Smooth muscle cell (in vitro differentiated cells): ENCODE results near the gene TRAPPC5. TPM values are rescaled to one million over a fixed set of nuclear protein-coding genes. Genes with fewer than 3 reads are reported as not detected.
A peak's percentile ranks its signal among the peaks of the same experiment; 100 is the strongest.

Source experiments
- DNase-seq: peaks from one replicate; lab custom pipeline; 2025; ENCODE audit not compliant: unreplicated experiment; lab: John Stamatoyannopoulos, UW
- H2AFZ ChIP-seq: fragments of 200-600 bp; sonication (generic); 2 replicates; pipeline ENCODE4 v1.6.0; 2016; ENCODE audit warnings: antibody characterized with exemption, low read depth, mild to moderate bottlenecking
- H3F3A ChIP-seq: fragments of 200-600 bp; sonication (generic); 2 replicates; pipeline ENCODE4 v1.6.0; 2017; ENCODE audit warnings: antibody characterized with exemption, low read depth
- H3K27ac ChIP-seq: fragments of 200-600 bp; sonication (generic); 2 replicates; pipeline ENCODE4 v1.5.1; 2016; ENCODE audit warnings: low read depth, mild to moderate bottlenecking
- H3K27me3 ChIP-seq: fragments of 200-600 bp; sonication (generic); 2 replicates; pipeline ENCODE4 v1.6.1; 2016; ENCODE audit warnings: low read depth, mild to moderate bottlenecking
- H3K36me3 ChIP-seq: fragments of 200-600 bp; sonication (generic); 2 replicates; pipeline ENCODE4 v1.5.1; 2016; ENCODE audit warnings: low read depth
- H3K4me1 ChIP-seq: fragments of 200-600 bp; sonication (generic); 2 replicates; pipeline ENCODE4 v1.5.1; 2016; ENCODE audit warnings: low read depth
- H3K4me2 ChIP-seq: fragments of 200-600 bp; sonication (generic); 2 replicates; pipeline ENCODE4 v1.6.0; 2016; ENCODE audit warnings: mild to moderate bottlenecking
- H3K4me3 ChIP-seq: fragments of 200-600 bp; sonication (generic); 2 replicates; pipeline ENCODE4 v1.5.1; 2016; ENCODE audit warnings: mild to moderate bottlenecking
- H3K79me2 ChIP-seq: fragments of 200-600 bp; sonication (generic); 2 replicates; pipeline ENCODE4 v1.6.0; 2016; ENCODE audit warnings: low read depth, mild to moderate bottlenecking
- H3K9ac ChIP-seq: fragments of 200-600 bp; sonication (generic); 2 replicates; pipeline ENCODE4 v1.6.0; 2016; ENCODE audit warnings: low read depth
- H3K9me3 ChIP-seq: fragments of 200-600 bp; sonication (generic); replicated peaks from 2 replicates; pipeline ENCODE4 v1.5.1; 2016; ENCODE audit warnings: low read depth
- H4K20me1 ChIP-seq: fragments of 200-600 bp; sonication (generic); 2 replicates; pipeline ENCODE4 v1.6.0; 2016; ENCODE audit warnings: low read depth
- WGBS: methylation state at CpG from one replicate; pipeline ENCODE4 v1.1.7; 2016; ENCODE audit warnings: low lambda C conversion rate; 5-methylcytosine and 5-hydroxymethylcytosine counted together
- polyA plus RNA-seq: library from polyadenylated mRNA; unstranded; fragments of >200 nt; fragmentation: Nextera tagmentation; extraction: Ambion mirVana; gene quantifications from 2 replicates; pipeline ENCODE4 v1.2.1, GENCODE V29; 2016
- total RNA-seq: library from RNA; depleted of rRNA; stranded (reverse); fragments of >200 nt; gene quantifications from 2 replicates; pipeline ENCODE4 v1.2.3, GENCODE V29; 2014
- TF ChIP-seq, protein P1 (sequence below): fragments of 200-600 bp; sonication (generic); IDR thresholded peaks from 2 replicates; pipeline ENCODE4 v1.5.1; 2017; ENCODE audit warnings: borderline replicate concordance, mild to moderate bottlenecking, antibody characterized with exemption; ENCODE audit not compliant: insufficient read depth, poor library complexity, severe bottlenecking

The TRAPPC5 gene
- total and polyA plus RNA-seq, 2 experiments from 2014 or later, result 61.8 to 166 TPM

DNA sequence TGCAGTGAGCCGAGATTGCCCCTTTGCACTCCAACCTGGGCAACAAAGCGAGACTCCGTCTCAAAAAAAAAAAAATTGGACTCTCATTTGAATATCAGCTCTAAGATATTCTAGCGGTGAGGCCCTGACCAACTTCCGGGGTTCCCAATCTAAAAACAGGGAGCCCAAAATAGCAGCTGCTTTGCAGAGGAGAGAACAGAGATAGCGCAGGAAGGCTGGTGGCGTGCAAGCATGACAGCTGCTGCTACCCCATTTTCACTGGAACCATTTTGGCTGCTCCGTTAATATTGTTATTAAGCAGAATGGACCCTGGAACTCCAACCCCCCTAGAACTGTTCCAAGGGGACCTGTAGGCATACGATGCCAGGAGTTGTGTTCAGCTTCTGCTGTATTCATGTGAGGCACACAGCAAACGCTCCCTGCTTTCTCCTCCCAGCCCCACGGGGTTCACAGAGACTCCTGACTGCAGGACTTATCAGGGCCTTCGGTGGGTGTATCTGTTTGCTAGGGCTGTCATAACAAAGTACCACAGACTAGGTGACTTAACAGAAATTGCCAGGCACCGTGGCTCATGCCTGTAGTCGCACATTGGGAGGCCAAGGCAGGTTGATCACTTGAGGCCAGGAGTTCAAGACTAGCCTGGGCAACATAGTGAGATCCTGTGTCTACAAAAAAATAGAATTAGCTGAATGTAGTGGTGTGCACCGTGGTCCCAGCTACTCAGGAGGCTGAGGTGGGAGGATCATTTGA, 32.2 kb upstream of the TRAPPC5 start:
- Histone ChIP-seq H3K4me3 (no peak overlapping the region), H3K4me2 (no peak overlapping the region), H4K20me1 (no peaks in the 10 kb centered on the region), H3K27ac (no peak overlapping the region), H3F3A (no peaks in the 10 kb centered on the region), H3K27me3 (no peaks in the 10 kb centered on the region), H2AFZ (no peak overlapping the region), H3K9ac (no peak overlapping the region), H3K4me1 (no peaks in the 10 kb centered on the region), H3K36me3 (no peaks in the 10 kb centered on the region), H3K79me2 (no peaks in the 10 kb centered on the region), H3K9me3 (no peaks in the 10 kb centered on the region)
- DNase-seq, result no peak
- TF ChIP-seq, protein P1, sequence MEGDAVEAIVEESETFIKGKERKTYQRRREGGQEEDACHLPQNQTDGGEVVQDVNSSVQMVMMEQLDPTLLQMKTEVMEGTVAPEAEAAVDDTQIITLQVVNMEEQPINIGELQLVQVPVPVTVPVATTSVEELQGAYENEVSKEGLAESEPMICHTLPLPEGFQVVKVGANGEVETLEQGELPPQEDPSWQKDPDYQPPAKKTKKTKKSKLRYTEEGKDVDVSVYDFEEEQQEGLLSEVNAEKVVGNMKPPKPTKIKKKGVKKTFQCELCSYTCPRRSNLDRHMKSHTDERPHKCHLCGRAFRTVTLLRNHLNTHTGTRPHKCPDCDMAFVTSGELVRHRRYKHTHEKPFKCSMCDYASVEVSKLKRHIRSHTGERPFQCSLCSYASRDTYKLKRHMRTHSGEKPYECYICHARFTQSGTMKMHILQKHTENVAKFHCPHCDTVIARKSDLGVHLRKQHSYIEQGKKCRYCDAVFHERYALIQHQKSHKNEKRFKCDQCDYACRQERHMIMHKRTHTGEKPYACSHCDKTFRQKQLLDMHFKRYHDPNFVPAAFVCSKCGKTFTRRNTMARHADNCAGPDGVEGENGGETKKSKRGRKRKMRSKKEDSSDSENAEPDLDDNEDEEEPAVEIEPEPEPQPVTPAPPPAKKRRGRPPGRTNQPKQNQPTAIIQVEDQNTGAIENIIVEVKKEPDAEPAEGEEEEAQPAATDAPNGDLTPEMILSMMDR, result no peak
- 95% methylated on average over 15 of the region's 15 CpGs for WGBS

DNA sequence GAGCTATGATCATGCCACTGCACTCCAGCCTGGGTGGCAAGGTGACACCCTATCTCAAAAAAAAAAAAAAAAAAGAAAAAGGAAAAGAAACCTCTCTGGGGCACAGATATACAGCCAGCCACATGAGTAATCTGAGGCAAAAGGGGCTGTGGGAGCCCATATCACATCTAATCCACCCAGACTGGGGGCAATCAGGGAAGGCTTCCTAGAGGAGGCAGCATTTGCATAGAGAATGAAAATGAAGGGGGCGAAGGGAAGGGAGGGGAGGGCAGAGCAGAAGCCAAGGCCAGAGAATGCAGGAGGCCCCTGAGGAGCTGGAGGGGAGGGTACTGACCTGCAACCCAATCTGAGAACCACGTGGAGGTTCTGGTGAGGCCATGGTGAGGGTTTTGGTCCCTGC, 30.5 kb upstream of the TRAPPC5 start:
- Histone ChIP-seq H3F3A (no peaks in the 10 kb centered on the region), H3K79me2 (no peaks in the 10 kb centered on the region), H3K4me2 (no peak overlapping the region), H3K9ac (no peak overlapping the region), H3K9me3 (no peaks in the 10 kb centered on the region), H3K27ac (no peak overlapping the region), H2AFZ (no peak overlapping the region), H3K36me3 (no peaks in the 10 kb centered on the region), H3K27me3 (no peaks in the 10 kb centered on the region), H3K4me1 (no peaks in the 10 kb centered on the region), H4K20me1 (no peaks in the 10 kb centered on the region), H3K4me3 (no peak overlapping the region)
- 43% methylated on average over 2 of the region's 2 CpGs for WGBS
- TF ChIP-seq, protein P1, result no peak
- DNase-seq, result no peak

- H3K27me3 ChIP-seq, result no peaks in the 10 kb centered on the region
- no peaks in the 10 kb centered on the region for H3K9me3 ChIP-seq
- H3K27ac ChIP-seq, result no peak overlapping the region
- peak; percentile 66 for DNase-seq
- no peaks in the 10 kb centered on the region for H3K36me3 ChIP-seq
- no peaks in the 10 kb centered on the region for H3K79me2 ChIP-seq
- WGBS, result 12% methylated on average over 28 of the region's 28 CpGs
- H3K4me1 ChIP-seq, result no peaks in the 10 kb centered on the region
- no peak overlapping the region for H3K9ac ChIP-seq
- TF ChIP-seq, protein P1, result peak; percentile 98
- H2AFZ ChIP-seq, result peak overlapping the region; percentile 64
- H4K20me1 ChIP-seq, result no peaks in the 10 kb centered on the region
- no peaks in the 10 kb centered on the region for H3F3A ChIP-seq
- peak overlapping the region; percentile 82 for H3K4me2 ChIP-seq
- peak overlapping the region; percentile 19 for H3K4me3 ChIP-seq
Observed at GRCh38 chr19:7652061-7652641, 28.5 kb upstream of the TRAPPC5 start.

DNA sequence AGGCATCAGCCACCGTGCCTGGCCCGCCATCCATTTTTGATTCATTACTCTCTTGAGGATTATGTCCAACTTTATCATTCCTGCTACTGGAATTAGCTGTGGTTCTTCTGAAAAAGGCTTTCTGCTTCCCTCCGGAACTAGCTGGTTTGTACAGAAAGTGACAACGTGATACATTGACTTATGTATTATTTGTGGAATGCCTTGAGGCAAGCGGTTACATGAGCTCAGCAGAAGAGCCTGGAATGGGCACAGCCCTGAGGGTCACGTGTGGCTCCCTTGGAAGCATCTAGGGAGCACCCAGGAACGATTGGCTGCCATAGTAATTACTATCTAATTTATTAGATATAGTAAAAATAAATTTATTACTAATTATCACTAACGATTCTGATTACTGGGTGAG, 26.2 kb upstream of the TRAPPC5 start:
- TF ChIP-seq, protein P1, result no peak
- H3K36me3 ChIP-seq, result no peaks in the 10 kb centered on the region
- H3K27me3 ChIP-seq, result peaks cover 7% of the 10 kb centered on the region
- no peaks in the 10 kb centered on the region for H3K9me3 ChIP-seq
- DNase-seq, result no peak
- no peaks in the 10 kb centered on the region for H3F3A ChIP-seq
- no peak overlapping the region for H3K4me3 ChIP-seq
- H3K4me2 ChIP-seq, result no peak overlapping the region
- H4K20me1 ChIP-seq, result no peaks in the 10 kb centered on the region
- H3K4me1 ChIP-seq, result no peaks in the 10 kb centered on the region
- H2AFZ ChIP-seq, result no peak overlapping the region
- no peak overlapping the region for H3K9ac ChIP-seq
- H3K79me2 ChIP-seq, result no peaks in the 10 kb centered on the region
- H3K27ac ChIP-seq, result no peak overlapping the region
- 56% methylated on average over 8 of the region's 8 CpGs for WGBS
